Measurements from ENCODE around the gene ENTPD2.
"Not testable (repeated sequence)": the region's sequence is repeated elsewhere in the genome, so short reads cannot be mapped to it uniquely, and the experiment has no call there.

The ENTPD2 gene

DNA sequence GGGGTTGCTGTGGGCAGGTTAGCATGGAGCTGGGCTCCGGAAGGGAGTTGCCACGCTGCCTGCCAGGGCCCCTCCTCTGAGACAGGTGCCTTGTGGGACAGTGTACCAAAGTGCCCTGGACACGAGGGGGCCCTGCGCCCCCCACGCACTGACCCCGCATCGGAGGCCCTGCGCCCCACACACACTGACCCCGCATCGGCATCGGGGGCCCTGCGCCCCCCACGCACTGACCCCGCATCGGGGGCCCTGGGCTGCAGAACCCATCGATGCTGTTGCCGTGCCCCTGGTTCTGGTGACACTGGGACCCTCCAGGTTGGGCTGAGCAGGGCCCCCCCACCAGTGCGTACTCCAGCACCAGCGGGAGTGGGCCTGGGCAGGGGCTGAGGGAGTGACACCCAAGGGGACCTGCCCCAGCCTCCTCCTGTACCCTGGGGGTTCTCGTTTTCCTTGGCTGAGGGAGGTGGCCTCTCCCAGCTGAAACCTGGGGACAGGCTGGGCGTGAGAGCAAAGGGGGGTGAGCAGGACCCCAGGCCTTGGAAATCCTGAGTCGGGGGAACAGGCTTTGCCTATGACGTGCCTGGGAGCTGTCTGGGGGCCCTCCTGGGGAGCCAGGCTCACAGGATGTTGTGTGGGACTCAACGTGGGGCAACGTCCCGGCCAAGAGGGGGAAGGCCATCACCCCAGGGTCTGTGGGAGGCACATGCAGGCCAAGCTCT lies 9.6 kb upstream of the ENTPD2 start:
- no peak for DNase-seq

DNA sequence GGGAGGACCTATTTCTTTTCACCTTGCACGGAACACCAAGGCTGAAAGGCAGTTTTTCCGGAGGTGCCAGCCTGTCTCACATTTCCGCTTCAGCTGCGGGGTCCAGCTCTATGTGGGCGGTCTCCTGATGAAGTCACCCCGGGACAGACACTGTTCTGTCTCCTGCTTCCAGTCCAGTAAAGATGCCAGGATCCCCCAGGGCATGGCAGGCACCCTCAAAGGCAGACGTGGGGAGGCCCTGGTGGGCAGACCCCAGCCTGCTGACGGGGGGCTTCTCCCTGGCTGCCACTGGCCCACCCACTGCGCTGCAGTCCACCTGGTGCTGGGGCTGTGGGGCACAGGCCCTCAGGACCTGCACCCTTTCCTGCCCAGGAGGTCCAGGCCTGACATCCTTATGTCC lies 8.9 kb upstream of the ENTPD2 start:
- not testable (repeated sequence) for DNase-seq

DNA sequence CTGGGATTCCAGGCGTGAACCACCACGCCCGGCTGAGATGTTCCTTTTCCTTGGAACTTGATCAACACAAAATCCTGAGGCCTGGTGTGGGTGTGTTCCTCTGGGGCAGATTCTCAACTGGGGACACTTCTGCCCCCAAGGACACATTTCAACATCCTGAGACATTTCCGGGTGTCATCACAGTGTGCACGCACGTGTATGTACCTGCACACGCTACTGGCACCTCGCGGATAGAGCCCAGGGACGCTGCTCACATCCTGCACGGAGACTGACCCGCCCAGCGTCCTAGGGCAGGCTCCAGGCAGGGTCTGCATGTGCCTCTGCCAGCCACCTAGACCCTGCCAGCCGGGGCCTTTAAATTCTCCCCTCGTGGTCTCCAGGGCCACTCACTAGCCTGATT lies 8.5 kb upstream of the ENTPD2 start:
- DNase-seq: no peak

DNA sequence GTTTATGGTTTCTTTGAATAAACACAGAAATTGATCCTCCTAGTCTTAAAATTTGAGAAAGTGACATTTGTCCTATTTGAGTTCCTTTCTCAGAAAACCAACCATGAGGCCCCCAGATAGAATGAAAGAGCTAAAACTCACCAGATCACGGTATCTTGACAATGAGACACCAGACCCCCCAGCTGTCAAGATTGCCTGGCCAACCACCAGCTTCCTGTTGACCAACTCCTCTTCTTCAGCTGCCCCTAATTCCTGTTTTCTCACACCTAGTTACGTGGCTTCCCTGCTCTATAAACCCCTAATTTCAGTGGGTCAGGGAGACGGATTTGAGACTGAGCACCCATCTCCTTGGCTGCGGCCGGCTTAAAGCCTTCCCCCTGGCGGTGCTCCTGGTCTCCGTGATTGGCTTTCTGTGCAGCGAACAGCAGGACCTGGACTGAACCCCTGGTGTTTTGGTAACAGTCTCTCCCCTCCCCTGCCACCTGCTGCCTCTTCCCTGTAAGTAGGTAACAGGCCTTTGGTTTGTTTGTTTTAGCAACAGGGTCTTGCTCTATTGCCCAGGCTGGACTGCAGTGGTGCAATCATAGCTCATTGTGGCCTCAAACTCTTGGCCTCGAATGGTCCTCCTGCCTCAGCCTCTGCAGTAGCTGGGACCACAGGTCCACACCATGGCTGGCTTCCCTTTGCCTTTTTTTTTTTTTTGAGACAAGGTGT lies 4.8 kb upstream of the ENTPD2 start:
- no peak for DNase-seq

DNA sequence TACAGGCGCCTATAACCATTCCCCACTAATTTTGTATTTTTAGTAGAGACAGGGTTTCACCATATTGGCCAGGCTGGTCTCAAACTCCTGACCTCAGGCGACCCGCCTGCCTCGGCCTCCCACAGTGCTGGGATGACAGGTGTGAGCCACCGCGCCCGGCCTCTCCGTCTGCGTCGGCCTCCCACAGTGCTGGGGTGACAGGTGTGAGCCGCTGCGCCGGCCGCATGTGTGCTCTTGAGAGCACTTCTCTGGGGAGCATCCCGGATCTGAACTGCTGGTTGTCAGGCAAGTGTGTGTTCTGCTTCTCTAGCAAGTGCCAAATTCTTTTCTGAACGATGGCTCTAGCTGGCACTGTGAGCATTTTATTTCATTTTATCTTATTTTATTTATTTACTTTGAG lies 3.7 kb upstream of the ENTPD2 start:
- DNase-seq: no peak

DNA sequence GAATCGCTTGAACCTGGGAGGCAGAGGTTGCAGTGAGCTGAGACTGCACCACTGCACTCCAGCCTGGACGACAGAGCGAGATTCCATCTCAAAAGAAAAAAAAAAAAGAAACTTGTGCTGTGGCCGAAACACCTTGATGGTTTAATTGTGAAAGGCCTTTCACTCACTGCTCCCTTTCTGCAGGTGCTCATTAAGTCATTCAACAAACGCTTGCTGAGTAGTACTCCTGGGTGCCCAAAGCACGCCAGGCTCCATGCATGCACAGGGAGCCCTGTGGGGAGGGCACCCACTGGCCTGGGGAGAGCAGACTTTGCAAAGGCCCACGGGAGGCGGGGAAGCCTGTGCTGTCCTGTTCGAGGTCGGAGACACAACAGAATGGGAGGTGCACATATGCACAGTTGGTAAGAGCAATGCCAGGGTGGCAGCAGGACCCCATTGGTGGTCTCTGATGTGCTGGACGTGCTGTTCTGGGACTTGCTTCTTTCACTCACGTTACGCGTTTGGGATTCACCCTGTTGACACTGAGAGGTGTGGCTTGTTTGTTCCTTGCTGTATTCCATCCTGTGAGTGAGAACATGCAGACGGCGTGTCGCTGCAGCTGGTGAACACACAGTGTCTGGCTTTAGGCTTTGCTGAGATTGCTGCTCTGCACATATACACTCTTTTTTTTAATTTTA lies 3.0 kb upstream of the ENTPD2 start:
- no peak for DNase-seq

DNA sequence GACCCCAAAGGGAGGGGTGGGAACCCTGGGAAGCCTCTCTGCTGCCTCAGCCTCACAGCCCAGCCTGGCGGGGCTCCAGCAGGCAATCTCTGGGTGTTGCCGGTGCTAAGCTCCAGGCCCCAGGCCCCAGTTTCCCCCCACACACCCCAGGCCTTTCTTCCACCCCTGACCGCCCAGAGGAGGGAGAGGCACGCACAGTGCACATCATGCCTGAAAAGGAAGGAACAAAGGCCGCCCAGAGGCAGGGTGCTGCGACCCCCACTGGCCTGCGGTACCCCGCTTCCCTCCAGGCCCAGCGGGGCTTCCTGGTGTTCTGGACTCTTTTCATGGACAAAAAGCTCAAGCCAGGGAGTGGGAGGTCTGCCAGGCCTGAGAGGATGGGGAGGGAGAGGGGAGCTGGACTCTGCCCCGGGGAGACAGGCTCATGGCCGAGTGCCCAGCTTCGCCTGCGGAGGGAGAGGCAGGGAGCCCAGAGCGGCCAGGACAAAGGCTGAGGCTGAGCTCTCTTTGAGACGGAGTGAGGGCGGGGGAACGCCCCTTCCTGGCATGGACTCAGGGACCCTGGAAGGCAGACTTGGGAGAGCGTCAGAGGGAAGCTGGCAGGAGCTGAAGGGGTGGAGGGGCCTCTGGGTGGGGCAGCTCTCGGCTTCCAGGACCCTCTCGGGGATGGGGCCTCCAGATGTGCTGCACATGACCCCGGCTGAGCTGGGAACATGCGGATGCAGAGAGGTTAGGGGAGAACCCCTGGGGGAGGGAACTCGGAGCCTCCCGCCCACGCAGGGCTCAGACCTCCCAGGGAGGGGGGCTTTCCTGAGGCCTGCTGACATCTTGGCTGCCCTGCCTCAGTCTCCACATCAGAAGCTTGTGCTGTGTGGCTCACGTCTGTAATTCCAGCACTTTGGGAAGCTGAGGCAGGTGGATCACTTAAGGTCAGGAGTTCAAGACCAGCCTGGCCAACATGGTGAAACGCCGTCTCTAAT lies 1.8 kb upstream of the ENTPD2 start:
- DNase-seq: no peak

DNA sequence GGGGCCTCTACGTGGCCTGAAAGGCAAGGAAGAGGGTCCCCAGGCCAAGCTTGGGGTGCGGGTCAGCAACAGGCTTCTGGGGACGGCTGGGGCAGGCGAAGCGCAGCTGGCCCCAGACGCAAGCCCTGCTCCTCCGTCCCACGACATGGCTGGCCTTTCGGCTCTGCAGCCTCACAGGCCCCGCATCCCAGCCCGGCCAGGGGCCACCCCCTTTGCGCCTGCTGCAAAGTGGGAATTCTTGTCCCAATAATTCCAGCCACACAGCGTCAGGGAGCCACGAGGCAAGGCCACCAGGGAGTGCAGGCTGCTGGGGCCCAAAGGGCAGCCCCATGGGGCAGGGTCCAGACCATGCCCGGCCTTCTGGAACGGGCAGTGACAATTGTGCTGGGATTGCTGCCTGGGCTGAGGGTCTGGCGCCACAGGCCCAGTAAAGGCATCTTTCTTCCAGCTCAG lies 1.1 kb upstream of the ENTPD2 start:
- DNase-seq: no peak

DNA sequence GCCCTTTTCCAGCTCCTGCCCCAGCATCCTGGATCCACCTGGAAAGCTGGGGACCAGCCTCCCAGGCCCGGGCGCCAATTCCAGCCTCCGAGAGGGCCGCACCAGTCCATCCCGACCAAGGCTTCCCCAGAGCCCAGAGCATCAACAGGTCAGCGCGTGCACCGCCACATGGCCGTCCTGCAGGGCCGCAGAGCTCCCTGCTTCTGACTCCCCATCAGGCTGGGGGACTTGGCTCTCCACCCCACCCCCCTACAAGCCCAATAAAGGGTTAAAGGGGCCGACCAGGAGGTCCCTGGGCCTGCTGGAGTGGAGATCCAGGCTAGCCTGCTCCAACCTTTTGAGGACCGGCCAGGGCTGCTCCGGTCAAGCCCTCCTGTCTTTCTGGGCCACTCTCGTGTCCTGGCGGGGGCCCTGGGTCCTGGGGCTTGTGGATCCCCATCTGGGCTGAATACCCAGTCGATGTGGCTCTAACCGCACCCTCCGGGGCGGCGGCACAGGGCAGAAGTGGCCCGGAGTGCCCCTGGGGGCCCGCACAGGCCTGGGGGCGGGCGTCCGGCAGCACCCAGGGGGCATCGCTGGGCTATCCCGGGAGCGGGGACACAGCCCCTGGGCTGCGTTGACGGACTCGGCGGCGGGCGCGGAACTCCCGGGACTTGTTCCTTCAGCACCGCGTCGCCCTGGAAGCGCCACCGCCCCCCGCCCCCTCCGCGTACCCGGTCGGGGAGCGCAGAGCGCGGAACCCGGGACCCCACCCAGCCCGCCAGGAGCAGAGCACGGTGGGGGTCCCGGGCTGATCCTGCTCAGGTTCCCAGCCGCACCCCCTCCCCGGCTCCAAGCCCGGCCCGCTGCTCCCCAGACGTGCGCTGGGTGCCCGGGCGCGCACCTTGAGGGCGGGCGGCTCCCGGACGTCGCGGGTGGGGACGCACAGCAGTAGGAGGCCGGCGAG lies 590 bp downstream of the ENTPD2 start:
- no peak for DNase-seq

DNA sequence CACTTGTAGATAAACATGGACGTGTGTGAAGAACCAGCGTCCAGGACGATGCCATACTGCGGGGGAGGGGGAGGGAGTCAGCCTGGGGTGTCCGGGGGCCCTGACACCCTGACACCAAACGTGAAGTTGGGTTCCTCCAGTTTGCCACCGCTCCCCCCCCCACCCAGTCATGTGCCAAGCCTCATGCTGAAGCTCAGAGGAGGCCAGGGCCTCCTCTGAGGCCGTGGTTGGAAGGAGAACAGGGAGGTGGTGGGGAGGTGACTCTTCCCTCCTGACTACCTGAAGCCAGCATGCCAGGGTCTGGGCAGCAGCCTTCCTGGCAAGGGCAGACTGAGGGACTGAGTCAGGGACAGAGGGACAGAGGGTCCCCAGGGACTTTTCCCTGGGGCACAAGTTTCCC lies 1.6 kb downstream of the ENTPD2 start:
- no peak for DNase-seq

DNA sequence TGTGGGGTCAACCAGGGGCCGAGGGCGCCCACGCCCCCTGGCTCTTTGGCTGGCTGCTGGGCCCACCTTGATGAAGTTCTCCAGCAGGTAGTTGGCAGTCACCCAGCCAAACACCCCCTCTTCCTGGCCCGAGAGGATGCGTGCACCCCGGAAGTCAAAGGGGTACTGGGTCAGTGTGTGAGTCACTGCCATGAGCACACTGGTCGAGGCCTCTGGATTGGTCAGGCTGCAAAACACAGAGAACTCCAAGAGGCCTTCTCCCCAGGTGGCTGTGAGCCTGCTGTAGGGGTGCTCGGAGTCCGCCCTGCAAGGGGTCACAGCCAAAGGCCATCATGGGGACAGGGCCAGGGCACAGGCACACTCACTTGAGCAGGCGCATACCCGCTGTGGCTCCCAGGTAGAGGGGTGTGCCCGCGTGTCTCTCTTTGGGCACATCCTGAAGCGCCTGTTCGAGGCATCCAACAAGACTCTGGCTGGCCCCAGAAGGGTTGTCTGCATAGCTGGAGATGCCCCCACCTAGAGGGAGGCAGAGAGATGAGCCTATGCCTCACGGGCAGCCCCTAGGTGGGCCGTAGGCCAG lies 2.6 kb downstream of the ENTPD2 start:
- DNase-seq: no peak

DNA sequence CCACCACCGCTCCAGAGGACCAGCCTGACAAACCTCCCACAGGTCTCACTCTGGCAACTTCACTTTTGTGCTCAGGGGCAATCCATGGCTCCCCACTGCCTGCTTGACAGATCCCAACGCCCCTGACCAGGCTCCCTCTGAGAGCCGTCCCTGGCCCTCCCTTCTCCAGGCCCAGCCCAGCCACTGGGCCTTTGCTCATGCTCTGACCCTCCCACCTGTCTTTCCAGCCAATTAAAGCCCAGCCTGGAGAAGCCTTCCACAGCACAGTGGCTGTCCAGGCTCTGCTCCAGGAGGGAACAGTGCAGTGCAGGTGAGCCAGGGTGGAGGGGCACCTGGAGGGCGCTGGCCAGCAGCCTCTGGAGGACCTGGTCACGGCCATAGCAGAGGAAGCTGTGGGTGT lies 3.3 kb downstream of the ENTPD2 start:
- DNase-seq: no peak

DNA sequence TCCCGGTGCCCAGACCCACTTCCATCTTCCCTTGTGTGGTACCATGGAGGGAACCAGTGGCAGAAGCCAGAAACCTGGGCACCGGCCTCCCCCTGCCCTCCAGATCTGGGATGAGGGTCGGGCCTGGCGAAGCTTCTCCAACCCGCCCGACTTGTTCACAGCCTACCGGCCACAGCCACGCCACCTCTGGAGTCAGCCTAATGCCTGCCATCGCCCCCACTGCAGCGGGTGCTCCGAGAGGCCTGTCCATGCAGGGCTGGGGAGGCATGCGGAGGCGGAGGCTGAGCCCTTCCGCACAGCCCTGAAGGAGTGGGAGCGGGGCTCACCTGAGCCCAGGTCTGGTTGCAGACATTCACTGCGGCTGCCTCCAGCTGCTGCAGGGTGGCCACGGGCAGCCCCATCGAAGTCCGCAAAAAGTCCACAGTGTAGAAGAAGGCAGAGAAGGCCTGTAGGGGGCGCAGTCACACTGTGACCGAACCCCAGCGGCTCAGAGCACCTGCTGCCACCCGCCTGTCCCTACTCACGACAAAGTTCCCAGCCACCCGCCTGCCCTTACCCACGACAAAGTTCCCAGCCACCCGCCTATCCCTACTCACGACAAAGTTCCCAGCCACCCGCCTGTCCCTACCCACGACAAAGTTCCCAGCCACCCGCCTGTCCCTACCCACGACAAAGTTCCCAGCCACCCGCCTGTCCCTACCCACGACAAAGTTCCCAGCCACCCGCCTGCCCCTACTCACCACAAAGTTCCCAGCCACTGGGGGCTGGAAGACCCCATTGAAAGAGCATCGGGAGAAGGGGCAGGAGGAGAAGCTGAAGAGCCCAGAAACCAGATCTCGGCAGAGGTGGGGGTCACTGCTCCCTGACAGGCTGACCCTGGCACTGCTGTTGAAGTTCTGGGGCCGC lies 4.1 kb downstream of the ENTPD2 start:
- peak; percentile 31 for DNase-seq

DNA sequence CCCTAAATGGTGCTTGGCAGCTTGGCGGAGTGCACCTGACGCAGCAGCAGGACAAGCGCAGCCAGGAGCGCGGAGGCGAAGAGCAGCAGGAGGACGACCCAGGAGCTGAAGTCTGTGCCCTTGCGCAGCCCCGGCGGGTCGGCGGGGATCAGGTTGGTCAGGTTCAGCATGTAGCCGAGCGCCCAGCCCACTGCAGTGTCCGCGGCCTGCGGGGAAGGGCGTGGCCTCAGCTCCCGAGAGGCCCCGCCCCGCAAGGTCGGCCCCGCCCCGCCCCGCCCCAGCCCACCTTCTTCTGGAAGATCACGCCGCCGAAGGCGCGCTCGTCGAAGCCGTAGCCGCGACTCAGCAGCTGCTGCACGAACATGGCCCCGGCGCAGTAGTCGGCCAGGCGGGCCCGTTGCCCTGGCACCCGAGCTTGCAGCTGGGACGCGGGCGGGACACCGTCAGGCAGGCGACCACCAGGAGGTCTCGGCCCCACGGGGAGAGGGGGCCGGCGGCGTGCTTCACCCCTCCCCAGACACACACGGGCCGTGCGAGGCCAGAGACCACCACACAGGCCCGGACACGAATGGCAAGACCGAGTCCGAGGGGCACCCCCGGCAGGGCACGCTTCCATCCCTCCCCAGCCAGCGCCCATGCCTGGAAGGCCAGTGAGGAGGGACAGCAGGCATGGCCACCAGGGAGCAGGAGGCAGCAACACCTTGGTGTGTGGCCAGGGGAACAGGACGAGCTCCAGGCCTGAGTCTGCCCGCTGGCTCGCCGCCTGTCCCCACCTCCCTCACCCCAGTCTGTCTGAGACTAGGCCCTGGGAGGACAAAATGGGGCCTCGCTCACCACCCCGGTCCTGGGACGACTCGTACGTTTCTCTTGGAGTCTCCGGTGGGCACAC lies 5.0 kb downstream of the ENTPD2 start:
- DNase-seq: no peak

DNA sequence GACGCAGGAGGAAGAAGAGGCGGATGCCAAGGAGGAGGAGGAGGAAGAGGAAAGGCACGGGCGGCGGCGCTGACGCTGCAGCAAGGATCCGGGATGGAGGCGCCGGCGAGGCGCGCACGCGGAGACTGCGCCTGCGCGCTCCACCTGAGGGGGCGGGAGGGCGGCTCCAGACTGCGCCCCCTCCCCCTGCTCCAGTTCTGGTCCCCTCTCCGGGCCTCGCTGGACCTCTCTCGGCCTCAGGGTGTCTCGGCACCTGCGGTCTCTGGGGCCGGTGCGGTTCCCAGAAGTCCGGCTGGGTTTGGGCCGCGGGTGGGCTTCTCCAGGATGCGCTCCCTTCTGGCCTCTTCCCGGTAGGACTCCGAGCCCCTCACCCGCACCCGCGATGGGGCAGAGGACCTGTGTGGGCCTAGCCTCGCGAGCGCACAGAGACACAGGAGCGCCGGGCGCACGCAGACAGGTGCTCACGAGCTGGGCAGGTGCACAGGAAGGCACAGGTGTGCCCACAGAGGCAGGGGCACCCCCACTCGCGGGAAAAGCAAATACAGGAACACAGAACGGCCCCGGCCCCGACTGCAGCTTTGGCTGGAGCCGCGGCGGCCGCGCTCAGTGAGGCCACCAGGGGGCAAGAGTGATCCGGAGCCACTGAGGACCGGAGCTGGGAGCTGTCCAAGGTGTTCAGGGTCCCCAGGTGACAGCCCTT lies 7.6 kb downstream of the ENTPD2 start, which contains the start of gene NPDC1:
Gene NPDC1, minus strand, starts transcription at position 90 of the 700 bp plus-strand sequence. CDS start 188 bp downstream, outside the sequence.
- DNase-seq: peak; percentile 77

DNA sequence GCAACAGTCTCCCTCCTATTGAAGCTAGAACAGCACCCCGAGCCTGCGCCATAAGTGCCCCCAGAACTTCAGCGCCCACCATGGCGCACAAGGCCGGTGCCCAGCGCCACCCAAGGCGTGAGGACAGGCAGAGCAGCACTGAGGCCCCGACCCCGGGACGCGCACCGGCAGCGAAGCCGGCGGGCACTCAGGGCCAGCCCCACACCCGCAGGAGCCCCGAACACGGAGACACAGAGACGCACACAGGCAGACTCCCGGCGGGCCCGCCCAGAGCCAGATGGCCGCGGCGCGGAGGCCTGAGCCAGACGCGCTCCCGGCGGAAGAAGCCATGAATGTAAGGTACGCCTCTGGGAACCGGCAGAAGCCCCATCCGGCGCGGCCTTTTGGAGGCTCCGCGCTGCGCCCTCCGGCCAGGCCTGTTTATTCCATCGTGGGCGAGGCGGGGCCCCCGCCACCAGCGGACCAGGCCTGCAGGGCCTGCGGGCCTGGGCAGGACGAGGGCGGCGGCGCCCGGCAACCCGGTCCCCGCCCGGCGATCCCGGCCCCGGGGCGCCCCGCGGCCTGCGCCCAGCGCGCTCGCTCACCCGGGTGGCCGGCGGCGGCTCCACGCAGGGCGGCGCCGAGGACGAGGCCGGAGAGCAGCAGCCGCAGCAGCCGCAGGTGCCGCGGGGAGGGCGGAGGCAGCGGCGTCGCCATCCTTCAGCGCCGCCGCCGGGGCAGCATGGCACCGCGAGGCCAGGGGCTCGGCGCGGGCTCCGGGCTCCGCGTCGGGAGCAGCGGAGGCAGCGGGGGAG lies 8.4 kb downstream of the ENTPD2 start:
- no peak for DNase-seq

DNA sequence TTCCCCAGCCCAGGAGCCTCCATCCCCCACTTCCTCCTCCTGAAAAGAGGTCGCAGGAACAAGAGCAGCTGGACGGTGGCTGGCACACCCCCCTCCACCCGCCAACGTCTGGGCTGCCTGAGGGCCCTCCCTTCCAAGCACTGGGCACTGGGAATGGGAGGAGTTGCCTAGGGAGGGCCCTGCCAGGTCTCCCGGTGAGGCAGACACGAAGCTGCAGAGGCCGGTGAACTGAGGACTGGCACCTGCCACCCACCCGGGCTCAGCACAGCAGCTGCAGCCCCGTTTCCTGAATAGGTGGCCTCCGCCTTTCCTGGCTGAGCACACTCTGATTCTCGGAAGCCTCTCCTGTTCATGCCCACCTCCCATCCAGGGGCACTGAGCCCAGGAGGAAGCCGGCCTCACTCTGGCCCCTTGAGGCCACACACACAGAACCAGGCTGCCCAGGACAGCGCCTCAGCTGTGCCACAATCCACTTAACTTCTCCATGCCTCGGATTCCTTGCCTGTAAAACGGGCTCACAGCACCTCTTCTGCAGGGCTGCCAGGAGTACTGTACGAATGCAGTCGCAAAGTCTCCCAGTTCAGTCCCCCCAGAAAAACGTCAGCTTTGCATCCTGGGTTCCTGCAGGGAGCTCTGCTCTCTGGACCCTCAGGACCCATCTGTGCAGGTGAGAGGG lies 9.2 kb downstream of the ENTPD2 start:
- no peak for DNase-seq

All from stimulated activated naive CD4-positive, alpha-beta T cell treated with Interleukin-2 at 50 U/mL for 16 hours (primary cell).